Left ventricle myocardium inferior (tissue), 1 donor: Measurements from ENCODE around the gene PDLIM4. TPM values are rescaled to one million over a fixed set of nuclear protein-coding genes. Genes with fewer than 3 reads are reported as not detected.

Experiments used
- DNase-seq: peaks from one replicate; pipeline ENCODE4 v3.0.0-alpha.2; 2020
- H3K27ac ChIP-seq: fragments of 200-600 bp; replicated peaks from 2 replicates; pipeline ENCODE4 v1.8.0; 2021
- H3K27me3 ChIP-seq: fragments of 200-600 bp; 2 replicates; pipeline ENCODE4 v1.8.0; 2021; ENCODE audit warnings: low read depth
- H3K36me3 ChIP-seq: fragments of 200-600 bp; 2 replicates; pipeline ENCODE4 v1.8.0; 2021
- H3K4me1 ChIP-seq: fragments of 200-600 bp; 2 replicates; pipeline ENCODE4 v1.8.0; 2021
- H3K4me3 ChIP-seq: fragments of 200-600 bp; 2 replicates; pipeline ENCODE4 v1.8.0; 2021; ENCODE audit warnings: mild to moderate bottlenecking, moderate library complexity
- H3K9me3 ChIP-seq: fragments of 200-600 bp; replicated peaks from 2 replicates; pipeline ENCODE4 v1.8.0; 2021
- intact Hi-C: fragments of 100-400 bp; cut with micrococcal nuclease; formaldehyde crosslinking; loops from one replicate; pipeline ENCODE4 v1.11.0; 2022
- total RNA-seq: library from RNA; stranded (reverse); fragmentation: NEBNext Ultra II Directional; extraction: Animal tissue kit (Norgen Biotek cat#: 25700); gene quantifications from one replicate; pipeline ENCODE4 v1.2.1, GENCODE V29; 2021
- TF ChIP-seq, protein P1 (sequence below): fragments of 200-600 bp; IDR thresholded peaks from 2 replicates; pipeline ENCODE4 v1.8.0; 2021; ENCODE audit warnings: antibody characterized with exemption, mild to moderate bottlenecking, borderline replicate concordance
- donor health status: DM: no; HTN: yes; CAD: no; lungs with severe emphysema.

The PDLIM4 gene
- total RNA-seq, 1 donor from 2014 or later, result 4.8 TPM

DNA sequence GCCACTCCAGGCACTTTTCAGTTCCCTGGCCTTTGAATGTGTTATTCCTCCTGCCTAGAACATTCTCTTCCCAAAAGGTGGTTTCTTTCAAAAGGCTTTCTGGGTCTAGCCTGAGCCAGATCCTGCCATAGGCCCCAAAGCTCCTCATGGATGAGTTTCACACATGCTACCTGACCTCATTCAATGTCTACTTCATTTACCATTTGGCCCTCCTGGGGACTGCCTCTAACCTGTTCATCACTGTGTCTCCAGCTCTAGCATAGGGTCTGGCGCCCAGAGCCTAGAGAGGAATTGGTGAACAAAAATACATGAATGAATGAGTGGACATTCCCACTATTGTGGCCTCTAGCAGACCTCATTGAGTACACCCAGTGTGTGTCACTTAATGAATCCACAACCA is 24.4 kb upstream of the PDLIM4 start:
- Histone ChIP-seq H3K4me1 (peaks cover 5% of the 10 kb centered on the region), H3K4me3 (no peak overlapping the region), H3K36me3 (no peaks in the 10 kb centered on the region), H3K27ac (no peak overlapping the region), H3K27me3 (no peaks in the 10 kb centered on the region), H3K9me3 (no peaks in the 10 kb centered on the region)
- intact Hi-C loops, result no loop called here
- DNase-seq, result no peak
- TF ChIP-seq, protein P1, sequence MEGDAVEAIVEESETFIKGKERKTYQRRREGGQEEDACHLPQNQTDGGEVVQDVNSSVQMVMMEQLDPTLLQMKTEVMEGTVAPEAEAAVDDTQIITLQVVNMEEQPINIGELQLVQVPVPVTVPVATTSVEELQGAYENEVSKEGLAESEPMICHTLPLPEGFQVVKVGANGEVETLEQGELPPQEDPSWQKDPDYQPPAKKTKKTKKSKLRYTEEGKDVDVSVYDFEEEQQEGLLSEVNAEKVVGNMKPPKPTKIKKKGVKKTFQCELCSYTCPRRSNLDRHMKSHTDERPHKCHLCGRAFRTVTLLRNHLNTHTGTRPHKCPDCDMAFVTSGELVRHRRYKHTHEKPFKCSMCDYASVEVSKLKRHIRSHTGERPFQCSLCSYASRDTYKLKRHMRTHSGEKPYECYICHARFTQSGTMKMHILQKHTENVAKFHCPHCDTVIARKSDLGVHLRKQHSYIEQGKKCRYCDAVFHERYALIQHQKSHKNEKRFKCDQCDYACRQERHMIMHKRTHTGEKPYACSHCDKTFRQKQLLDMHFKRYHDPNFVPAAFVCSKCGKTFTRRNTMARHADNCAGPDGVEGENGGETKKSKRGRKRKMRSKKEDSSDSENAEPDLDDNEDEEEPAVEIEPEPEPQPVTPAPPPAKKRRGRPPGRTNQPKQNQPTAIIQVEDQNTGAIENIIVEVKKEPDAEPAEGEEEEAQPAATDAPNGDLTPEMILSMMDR, result no peak

DNA sequence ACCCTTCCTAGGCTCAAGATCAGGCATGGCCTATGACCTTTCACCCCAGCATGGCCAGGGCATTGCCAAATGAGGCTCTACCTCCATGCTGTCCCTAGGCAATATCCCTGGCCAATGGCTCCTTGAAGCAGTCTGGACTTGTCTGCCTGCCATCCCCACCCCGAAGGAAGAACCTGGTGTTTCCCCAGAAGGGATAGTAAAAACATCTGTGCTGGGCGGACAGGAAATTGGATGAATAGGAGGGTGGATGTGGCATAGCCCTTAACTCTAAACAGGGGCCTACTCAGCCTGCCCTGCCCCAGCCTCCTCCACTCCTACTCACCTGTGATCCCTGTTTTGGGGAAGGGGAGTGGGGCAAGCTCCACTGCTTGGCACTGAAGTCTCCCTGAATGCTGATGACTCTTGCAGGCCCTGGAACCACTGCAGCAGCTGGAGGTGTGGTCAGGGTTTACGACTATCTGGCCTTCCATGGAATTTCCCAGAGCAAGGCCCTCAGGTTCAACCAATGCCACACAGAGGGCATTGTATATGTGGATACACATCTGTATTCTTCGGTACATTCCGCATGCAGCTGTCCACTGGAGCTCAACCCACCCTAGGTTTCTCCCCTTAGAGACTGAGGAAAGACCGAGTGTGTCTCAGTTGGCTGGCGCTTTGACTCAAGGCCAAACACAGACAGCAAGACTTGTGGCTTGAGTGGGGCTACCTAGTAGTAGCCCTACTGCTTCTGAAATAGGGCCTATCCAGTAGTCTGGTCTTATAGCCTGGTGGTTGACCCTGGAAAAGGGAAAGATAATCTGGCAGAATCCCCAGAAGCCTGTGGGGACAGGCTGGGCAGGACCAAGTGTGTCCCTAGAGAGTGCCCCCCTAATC is 23.4 kb upstream of the PDLIM4 start:
- Histone ChIP-seq H3K36me3 (no peaks in the 10 kb centered on the region), H3K27me3 (no peaks in the 10 kb centered on the region), H3K27ac (no peak overlapping the region), H3K4me3 (no peak overlapping the region), H3K9me3 (no peaks in the 10 kb centered on the region), H3K4me1 (no peaks in the 10 kb centered on the region)
- no peak for DNase-seq
- intact Hi-C loops, result no loop called here
- TF ChIP-seq, protein P1, result no peak

DNA sequence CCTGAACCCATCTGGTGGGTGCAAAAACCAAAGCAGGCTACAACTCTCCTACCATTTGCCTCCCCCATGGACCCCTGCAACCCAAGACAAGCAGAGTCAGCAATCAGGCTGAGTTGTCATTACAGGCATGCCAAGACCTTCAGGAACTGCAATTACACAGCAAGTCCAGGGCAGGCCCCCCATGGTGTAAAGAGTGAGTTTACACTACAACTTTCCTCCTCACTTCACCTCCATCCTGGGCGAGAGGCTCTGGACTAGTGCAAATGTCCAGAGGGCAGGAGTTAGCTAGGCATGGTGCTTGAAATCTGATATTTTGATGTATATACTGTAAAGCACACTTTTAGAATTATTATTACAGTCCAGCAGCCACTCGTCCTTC is 22.8 kb upstream of the PDLIM4 start:
- DNase-seq, result no peak
- intact Hi-C loops, result no loop called here
- no peaks in the 10 kb centered on the region for H3K36me3 ChIP-seq
- no peaks in the 10 kb centered on the region for H3K27me3 ChIP-seq
- no peak overlapping the region for H3K27ac ChIP-seq
- TF ChIP-seq, protein P1, result no peak
- no peaks in the 10 kb centered on the region for H3K9me3 ChIP-seq
- H3K4me3 ChIP-seq, result no peak overlapping the region
- no peaks in the 10 kb centered on the region for H3K4me1 ChIP-seq

DNA sequence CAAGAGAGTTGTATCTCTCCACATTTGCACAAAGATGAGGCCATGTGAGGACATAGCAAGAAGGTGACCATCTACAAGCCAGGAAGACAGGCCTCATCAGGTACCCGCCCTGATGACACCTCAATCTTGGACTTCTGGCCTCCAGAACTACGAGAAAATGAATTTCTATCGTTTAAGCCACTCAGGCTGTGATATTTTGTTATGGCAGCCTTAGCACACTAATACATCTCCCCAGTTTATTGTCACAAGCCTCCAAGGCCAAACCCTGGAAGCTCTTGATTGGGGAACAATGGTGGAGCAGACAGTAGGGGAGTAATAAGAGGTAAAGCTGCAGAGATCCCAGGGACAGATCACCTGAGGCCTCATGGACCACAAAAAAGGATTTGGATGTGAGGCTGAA is 22.2 kb upstream of the PDLIM4 start:
- Histone ChIP-seq H3K27ac (no peak overlapping the region), H3K27me3 (no peaks in the 10 kb centered on the region), H3K4me3 (no peak overlapping the region), H3K9me3 (no peaks in the 10 kb centered on the region), H3K36me3 (no peaks in the 10 kb centered on the region), H3K4me1 (no peaks in the 10 kb centered on the region)
- DNase-seq, result no peak
- intact Hi-C loops, result no loop called here
- TF ChIP-seq, protein P1, result no peak

DNA sequence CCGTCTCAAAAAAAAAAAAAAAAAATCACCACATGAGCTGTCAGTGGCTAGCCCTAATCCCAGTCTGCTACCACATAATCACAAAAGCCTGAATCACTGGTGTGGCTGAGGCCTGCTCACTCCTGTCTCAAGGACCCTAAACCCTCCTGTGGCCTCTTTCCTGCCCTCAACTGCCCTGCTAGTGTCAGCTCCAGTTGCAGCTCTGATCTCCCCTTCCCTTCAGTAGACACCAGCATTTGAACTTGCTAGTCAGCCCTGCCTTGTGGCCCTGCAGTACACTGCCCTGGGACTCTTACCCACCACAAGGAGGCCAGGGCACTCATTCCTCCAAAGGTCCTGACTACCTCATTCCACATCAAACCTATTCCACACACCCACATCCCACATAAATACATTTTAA is 20.4 kb upstream of the PDLIM4 start:
- no peaks in the 10 kb centered on the region for H3K4me1 ChIP-seq

More for the DNA sequence above, 20.4 kb upstream of the PDLIM4 start:
- TF ChIP-seq, protein P1, result no peak
- DNase-seq, result no peak
- H3K27me3 ChIP-seq, result no peaks in the 10 kb centered on the region
- peaks cover 11% of the 10 kb centered on the region for H3K9me3 ChIP-seq
- H3K27ac ChIP-seq, result no peak overlapping the region
- no peak overlapping the region for H3K4me3 ChIP-seq
- H3K36me3 ChIP-seq, result no peaks in the 10 kb centered on the region
- intact Hi-C loops, result no loop called here
